H1 (cell line): ENCODE data around the gene CPED1. TPM values are rescaled to one million over a fixed set of nuclear protein-coding genes. Genes with fewer than 3 reads are reported as not detected.
A peak's percentile ranks its signal among the peaks of the same experiment; 100 is the strongest.

Experiments
- CTCF ChIA-PET: fragments of 300-600 bp; sonication (Branson Sonifier 250); formaldehyde crosslinking; loops from one replicate; lab custom pipeline; 2021; ENCODE audit not compliant: partially characterized antibody; lab: Charles Lee
- POLR2A ChIA-PET: fragments of 300-600 bp; sonication (Branson Sonifier 250); formaldehyde crosslinking; loops from one replicate; lab custom pipeline; 2021; ENCODE audit warnings: inconsistent platforms; ENCODE audit not compliant: partially characterized antibody; lab: Charles Lee
- DNase-seq, 2 experiments: peaks; one replicate each; pipeline versions ENCODE4 v3.0.0 to v3.0.0-alpha.2; 2010 to 2022; ENCODE audit warnings: low spot score in 2 of 2, low read depth in 1 of 2, mixed read lengths in 1 of 2
- FAIRE-seq: peaks from 2 replicates; lab custom pipeline; 2011; peaks lifted over from hg19 to GRCh38; lab: Jason Lieb, UNC
- H2AFZ ChIP-seq: 2 replicates; pipeline ENCODE4 v1.8.1; 2012; ENCODE audit warnings: low read length, inconsistent platforms
- H2AK5ac ChIP-seq: 2 replicates; pipeline ENCODE4 v1.6.1; 2013; ENCODE audit warnings: low read depth, low read length
- H2BK120ac ChIP-seq: replicated peaks from 2 replicates; pipeline ENCODE3; 2013; ENCODE audit warnings: low read depth, low read length, inconsistent platforms
- H2BK12ac ChIP-seq: 2 replicates; pipeline ENCODE4 v1.6.1; 2013; ENCODE audit warnings: low read depth, low read length
- H2BK15ac ChIP-seq: 2 replicates; pipeline ENCODE4 v1.6.1; 2013; ENCODE audit warnings: low read length
- H2BK20ac ChIP-seq: 2 replicates; pipeline ENCODE4 v1.6.1; 2013; ENCODE audit warnings: low read length
- H2BK5ac ChIP-seq: 2 replicates; pipeline ENCODE4 v1.6.1; 2013; ENCODE audit warnings: low read depth, low read length
- H3K14ac ChIP-seq: 2 replicates; pipeline ENCODE4 v1.6.1; 2013; ENCODE audit warnings: inconsistent platforms; ENCODE audit not compliant: insufficient read length
- H3K18ac ChIP-seq: 2 replicates; pipeline ENCODE4 v1.6.1; 2013; ENCODE audit warnings: low read length; ENCODE audit errors: extremely low read depth
- H3K23ac ChIP-seq: 2 replicates; pipeline ENCODE4 v1.6.1; 2013; ENCODE audit warnings: inconsistent platforms; ENCODE audit not compliant: insufficient read length
- H3K23me2 ChIP-seq: 2 replicates; pipeline ENCODE4 v1.6.1; 2013; ENCODE audit warnings: low read depth, low read length
- H3K27ac ChIP-seq: 2 replicates; pipeline ENCODE4 v1.6.1; 2011; ENCODE audit warnings: low read depth, low read length, inconsistent platforms
- H3K27me3 ChIP-seq, 4 experiments: replicated peaks in 1 of 4; 1 replicate in 1 of 4; 2 replicates in 3 of 4; pipeline versions ENCODE4 v1.6.1 to v1.8.1; 2011 to 2013; ENCODE audit warnings: low read length in 3 of 4, mild to moderate bottlenecking in 3 of 4, inconsistent platforms in 2 of 4, mixed read lengths in 2 of 4, moderate library complexity in 1 of 4; ENCODE audit not compliant: control insufficient read depth in 3 of 4, insufficient read depth in 3 of 4; ENCODE audit errors: extremely low read depth in 1 of 4
- H3K36me3 ChIP-seq, 4 experiments: 2 replicates each; pipeline versions ENCODE4 v1.6.1 to v1.8.1; 2011 to 2013; ENCODE audit warnings: mild to moderate bottlenecking in 4 of 4, low read length in 3 of 4, moderate library complexity in 2 of 4, control low read depth in 1 of 4, inconsistent platforms in 1 of 4; ENCODE audit not compliant: insufficient read depth in 4 of 4, control insufficient read depth in 2 of 4
- H3K4ac ChIP-seq: replicated peaks from 2 replicates; pipeline ENCODE3; 2013; ENCODE audit warnings: low read length, low read depth, mixed read lengths, inconsistent platforms; ENCODE audit not compliant: insufficient read length
- H3K4me1 ChIP-seq, 4 experiments: replicated peaks in 1 of 4; 1 replicate in 1 of 4; 2 replicates in 3 of 4; pipeline versions ENCODE4 v1.6.1 to v1.8.1; 2011 to 2013; ENCODE audit warnings: low read length in 3 of 4, inconsistent platforms in 2 of 4, mixed read lengths in 1 of 4; ENCODE audit not compliant: insufficient read depth in 4 of 4, control insufficient read depth in 3 of 4
- H3K4me2 ChIP-seq, 2 experiments: 2 replicates each; pipeline versions ENCODE4 v1.6.1 to v1.8.1; 2011 to 2013; ENCODE audit warnings: low read depth in 2 of 2, low read length in 2 of 2, control low read depth in 1 of 2, inconsistent platforms in 1 of 2, mild to moderate bottlenecking in 1 of 2; ENCODE audit not compliant: insufficient read depth in 1 of 2
- H3K4me3 ChIP-seq, 4 experiments: fragments of 200-600, 300-600 bp in 1 of 4; sonication (generic), shearing (Covaris generic), sonication (Bioruptor Twin) in 1 of 4; 2 replicates each; pipeline versions ENCODE4 v1.5.1 to v1.8.1; 2011 to 2016; ENCODE audit warnings: low read length in 4 of 4, low read depth in 3 of 4, control low read depth in 2 of 4, inconsistent platforms in 2 of 4, mild to moderate bottlenecking in 2 of 4, mixed read lengths in 1 of 4, moderate library complexity in 1 of 4; ENCODE audit not compliant: insufficient read depth in 2 of 4; ENCODE audit errors: extremely low read depth in 1 of 4
- H3K56ac ChIP-seq: replicated peaks from 2 replicates; pipeline ENCODE3; 2013; ENCODE audit warnings: low read depth, mild to moderate bottlenecking, mixed read lengths, low read length, inconsistent platforms; ENCODE audit not compliant: insufficient read length
- H3K79me1 ChIP-seq: 2 replicates; pipeline ENCODE4 v1.6.1; 2013; ENCODE audit warnings: low read depth, low read length, control low read depth
- H3K79me2 ChIP-seq, 2 experiments: 2 replicates each; pipeline versions ENCODE4 v1.6.1 to v1.8.1; 2012 to 2013; ENCODE audit warnings: low read length in 2 of 2, mild to moderate bottlenecking in 2 of 2, inconsistent platforms in 1 of 2; ENCODE audit not compliant: insufficient read depth in 2 of 2, control insufficient read depth in 1 of 2
- H3K9ac ChIP-seq, 4 experiments: replicated peaks in 1 of 4; 1 replicate in 1 of 4; 2 replicates in 3 of 4; pipeline versions ENCODE4 v1.6.1 to v1.8.1; 2011 to 2013; ENCODE audit warnings: low read depth in 3 of 4, low read length in 3 of 4, control low read depth in 2 of 4, mild to moderate bottlenecking in 2 of 4, moderate library complexity in 2 of 4, inconsistent platforms in 1 of 4; ENCODE audit errors: extremely low read depth in 1 of 4
- H3K9me3 ChIP-seq, 2 experiments: 2 replicates each; pipeline versions ENCODE4 v1.6.1 to v1.8.1; 2012 to 2013; ENCODE audit warnings: mild to moderate bottlenecking in 2 of 2, moderate library complexity in 2 of 2, control low read depth in 1 of 2, inconsistent platforms in 1 of 2, low read depth in 1 of 2, low read length in 1 of 2, mixed read lengths in 1 of 2; ENCODE audit not compliant: insufficient read depth in 2 of 2
- H4K20me1 ChIP-seq, 2 experiments: replicated peaks in 1 of 2; 2 replicates each; pipeline versions ENCODE3 to v1.8.1; 2011 to 2013; ENCODE audit warnings: inconsistent platforms in 2 of 2, low read length in 2 of 2, mild to moderate bottlenecking in 1 of 2; ENCODE audit not compliant: insufficient read depth in 2 of 2, control insufficient read depth in 1 of 2
- H4K5ac ChIP-seq: 2 replicates; pipeline ENCODE4 v1.6.1; 2013; ENCODE audit warnings: low read length, low read depth, mixed read lengths, inconsistent platforms; ENCODE audit not compliant: insufficient read length
- H4K8ac ChIP-seq: 2 replicates; pipeline ENCODE4 v1.8.0; 2013; ENCODE audit warnings: mild to moderate bottlenecking, moderate library complexity, low read length, inconsistent platforms; ENCODE audit not compliant: insufficient read depth; ENCODE audit errors: extremely low read depth
- H4K91ac ChIP-seq: replicated peaks from 2 replicates; pipeline ENCODE3; 2013; ENCODE audit warnings: low read length, mixed read lengths, inconsistent platforms; ENCODE audit not compliant: insufficient read length
- ATF2 ChIP-seq: IDR thresholded peaks from 2 replicates; pipeline ENCODE4 v1.6.1; 2012; ENCODE audit warnings: low read length, inconsistent platforms
- CEBPB ChIP-seq: IDR thresholded peaks from 2 replicates; pipeline ENCODE4 v1.6.1; 2012; ENCODE audit warnings: low read depth, low read length
- EGR1 ChIP-seq: IDR thresholded peaks from 2 replicates; pipeline ENCODE4 v1.6.1; 2011; ENCODE audit warnings: low read depth, low read length, borderline replicate concordance
- MAX ChIP-seq: IDR thresholded peaks from 2 replicates; pipeline ENCODE4 v1.6.1; 2012; ENCODE audit warnings: inconsistent platforms
- NRF1 ChIP-seq: IDR thresholded peaks from 2 replicates; pipeline ENCODE4 v1.6.1; 2011; ENCODE audit warnings: mild to moderate bottlenecking, low read depth, low read length, improper control_type of control experiment
- POLR2A ChIP-seq, 2 experiments: IDR thresholded peaks; 1 replicate in 1 of 2; 2 replicates in 1 of 2; pipeline ENCODE4 v1.6.1; 2011; ENCODE audit warnings: low read depth in 2 of 2, low read length in 2 of 2, mild to moderate bottlenecking in 2 of 2; ENCODE audit errors: control extremely low read depth in 1 of 2
- POLR2AphosphoS5 ChIP-seq: IDR thresholded peaks from 2 replicates; pipeline ENCODE4 v1.6.1; 2011; ENCODE audit warnings: low read depth, low read length
- RXRA ChIP-seq: IDR thresholded peaks from 2 replicates; pipeline ENCODE4 v1.6.1; 2011; ENCODE audit warnings: low read depth, mild to moderate bottlenecking, low read length, moderate library complexity; ENCODE audit not compliant: insufficient read depth
- SIRT6 ChIP-seq: IDR thresholded peaks from one replicate; pipeline ENCODE4 v1.7.1; 2012; ENCODE audit warnings: low read length, inconsistent platforms
- SP2 ChIP-seq: IDR thresholded peaks from 2 replicates; pipeline ENCODE4 v1.6.1; 2012; ENCODE audit warnings: mild to moderate bottlenecking, low read length, inconsistent platforms
- SP4 ChIP-seq: IDR thresholded peaks from 2 replicates; pipeline ENCODE4 v1.6.1; 2012; ENCODE audit warnings: low read length, inconsistent platforms
- TAF1 ChIP-seq: IDR thresholded peaks from 2 replicates; pipeline ENCODE4 v1.6.1; 2011; ENCODE audit warnings: mild to moderate bottlenecking, low read depth, low read length
- TAF7 ChIP-seq: optimal IDR thresholded peaks from 2 replicates; pipeline ENCODE3; 2011; ENCODE audit warnings: low read depth, mild to moderate bottlenecking, inconsistent platforms, low read length, moderate library complexity, borderline replicate concordance
- TBP ChIP-seq: IDR thresholded peaks from 2 replicates; pipeline ENCODE4 v1.6.1; 2011; ENCODE audit warnings: low read depth, low read length, improper control_type of control experiment
- WGBS, 2 experiments: shearing (Covaris generic) in 1 of 2; methylation state at CpG; one replicate each; pipeline versions ENCODE4 v1.1.6 to v1.1.7; 2013 to 2015; ENCODE audit warnings: low lambda C conversion rate in 2 of 2, mixed read lengths in 2 of 2, inconsistent platforms in 1 of 2, low coverage in 1 of 2, missing lambda C conversion rate in 1 of 2; ENCODE audit not compliant: insufficient replicate concordance in 2 of 2, insufficient coverage in 1 of 2, insufficient read length in 1 of 2; ENCODE audit errors: extremely low coverage in 1 of 2, missing lambda C conversion rate in 1 of 2; 5-methylcytosine and 5-hydroxymethylcytosine counted together
- polyA plus RNA-seq, 7 experiments: library from polyadenylated mRNA; depleted of rRNA in 3 of 7; stranded (reverse) in 5 of 7; unstranded in 2 of 7; fragments of >200 nt in 5 of 7; fragments of 200-250 nt in 2 of 7; gene quantifications; 1 replicate in 5 of 7; 2 replicates in 1 of 7; 4 replicates in 1 of 7; pipeline versions ENCODE4 v1.2.1 to v1.2.3, GENCODE V29; 2011 to 2013; ENCODE audit warnings: missing spikeins in 2 of 7, mixed read lengths in 2 of 7
- total RNA-seq: library from RNA; stranded (reverse); fragmentation: NEBNext Ultra II Directional; extraction: Animal tissue kit (Norgen Biotek cat#: 25700); gene quantifications from 2 replicates; pipeline ENCODE4 v1.2.1, GENCODE V29; 2021

The CPED1 gene
- total and polyA plus RNA-seq, 2 of the 8 experiments (the other 6 are each of a cell fraction or from before 2014, with no cell fraction given) = 0.08 to 0.39 TPM

DNA sequence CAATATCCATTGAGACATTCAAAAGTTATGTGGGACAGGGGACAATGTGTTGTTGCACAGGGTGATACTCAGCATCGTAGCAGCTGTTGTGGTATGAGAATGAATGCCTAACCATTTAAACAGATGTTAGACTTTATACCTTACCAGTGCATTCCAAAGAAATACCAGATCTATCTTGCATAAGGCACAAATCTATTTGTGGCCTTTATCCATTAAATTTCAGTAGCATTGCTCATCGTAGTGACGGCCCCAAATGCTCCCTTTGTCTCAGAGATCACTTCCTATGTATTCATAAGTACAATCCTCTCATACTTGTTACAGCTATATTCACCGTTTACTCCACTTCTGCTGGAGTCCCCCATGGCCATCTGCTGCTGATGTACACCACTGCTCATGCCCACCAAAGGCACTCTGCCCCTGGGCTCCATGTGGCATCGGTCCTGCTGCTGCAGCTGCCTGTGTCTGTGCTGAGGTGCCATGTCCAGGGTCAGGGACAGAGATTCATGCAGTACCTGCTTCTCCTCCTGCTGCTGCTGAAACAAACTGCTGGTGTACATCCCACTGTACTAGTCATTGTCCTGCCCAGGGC, 96.3 kb downstream of the CPED1 start:
- no peak for DNase-seq
- 87% methylated on average over 5 of the region's 5 CpGs; no CpG with 5 or more reads in 1 of the 2 experiments for WGBS, 2 experiments
- no peak for TF ChIP-seq POLR2AphosphoS5
- TF ChIP-seq RXRA = no peak
- TF ChIP-seq POLR2A (IDR thresholded peaks at IDR 0.05; ENCODE audit: control extremely low read depth in 1 of 2, low read depth in 2 of 2, low read length in 2 of 2) = no peak
- TF ChIP-seq TAF1 = no peak
- TF ChIP-seq TBP = no peak
- TF ChIP-seq MAX = no peak
- TF ChIP-seq ATF2 = no peak
- TF ChIP-seq SP4 = no peak
- TF ChIP-seq TAF7 = no peak
- no peak for TF ChIP-seq CEBPB
- no peak for TF ChIP-seq NRF1
- no peak for TF ChIP-seq SIRT6
- TF ChIP-seq EGR1 = no peak
- no peak for TF ChIP-seq SP2

More for the DNA sequence above, 96.3 kb downstream of the CPED1 start:
- ChIA-PET CTCF (interaction anchor here (0.8 to 5.9 kb wide), 10 partner anchors 12 to 295 kb away, joined by 3 to 39 read pairs (median 4); partner anchors contain the start of gene CPED1), POLR2A (no interaction called here)
- Histone ChIP-seq H3K4me2 (no peak overlapping the region), H3K9me3 (no peaks in the 10 kb centered on the region), H3K18ac (no peak overlapping the region), H4K20me1 (no peaks in the 10 kb centered on the region), H3K9ac (no peak overlapping the region), H3K79me2 (no peaks in the 10 kb centered on the region), H2BK12ac (no peak overlapping the region), H2BK120ac (no peak overlapping the region), H3K27ac (no peak overlapping the region), H3K4me3 (no peak overlapping the region), H2AFZ (no peak overlapping the region), H3K79me1 (no peaks in the 10 kb centered on the region), H3K14ac (no peak overlapping the region), H3K27me3 (no peaks in the 10 kb centered on the region; a peak in 1 of 7 replicates), H3K4me1 (no peaks in the 10 kb centered on the region), H2BK5ac (no peak overlapping the region), H2AK5ac (no peak overlapping the region), H4K5ac (no peak overlapping the region), H3K56ac (no peak overlapping the region), H4K8ac (peak overlapping the region; percentile 38; the same call in 1 of the 2 replicates), H2BK20ac (no peak overlapping the region), H3K36me3 (no peaks in the 10 kb centered on the region), H3K4ac (no peak overlapping the region), H2BK15ac (no peak overlapping the region), H4K91ac (no peak overlapping the region), H3K23ac (no peak overlapping the region), H3K23me2 (no peaks in the 10 kb centered on the region)
- no peak for FAIRE-seq
